HG02610 (cell line): ENCODE data around the gene LIMA1.
"Not testable (repeated sequence)": the region's sequence is repeated elsewhere in the genome, so short reads cannot be mapped to it uniquely, and the experiment has no call there.

Source experiments
- ATAC-seq: cut with Tn5 transposase; IDR thresholded peaks from one replicate; pipeline ENCODE4 v1.9.1; 2021; ENCODE audit warnings: mild to moderate bottlenecking, moderate library complexity; ENCODE audit not compliant: unreplicated experiment

LIMA1 gene

DNA sequence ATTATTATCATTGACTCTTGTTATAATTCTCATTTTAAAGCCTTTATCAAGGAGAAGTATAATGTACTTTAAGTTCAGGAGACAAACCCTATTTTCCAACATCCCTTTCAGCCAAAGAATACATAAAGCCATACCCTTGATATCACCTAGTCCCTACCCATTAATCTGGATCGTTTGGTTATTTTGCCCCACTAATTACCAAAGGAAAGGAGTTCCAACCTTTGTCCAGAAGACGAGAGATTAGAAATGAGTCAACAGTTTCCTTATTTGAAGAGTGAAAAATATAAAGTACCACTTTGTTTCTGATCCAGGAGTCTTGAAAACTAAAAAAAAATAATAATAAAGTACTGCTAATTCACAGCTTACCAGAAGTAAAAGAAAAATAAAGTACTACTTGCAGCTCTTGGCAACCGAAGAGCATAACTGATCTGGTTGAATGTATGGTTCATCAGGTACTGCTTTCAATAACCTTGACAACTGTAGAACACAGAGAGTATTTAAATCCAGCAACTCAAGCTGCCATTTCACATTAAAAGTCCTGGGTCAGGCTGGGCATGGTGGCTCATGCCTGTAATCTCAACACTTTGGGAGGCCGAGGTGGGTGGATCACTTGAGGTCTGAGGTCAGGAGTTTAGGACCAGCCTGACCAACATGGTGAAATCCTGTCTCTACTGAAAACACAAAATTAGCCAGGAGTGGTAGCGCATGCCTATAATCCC is 33.7 kb downstream of the LIMA1 start:
- ATAC-seq = no peak

GRCh38 chr12:50248883-50249282 is 34.4 kb downstream of the LIMA1 start:
- no peak for ATAC-seq

DNA sequence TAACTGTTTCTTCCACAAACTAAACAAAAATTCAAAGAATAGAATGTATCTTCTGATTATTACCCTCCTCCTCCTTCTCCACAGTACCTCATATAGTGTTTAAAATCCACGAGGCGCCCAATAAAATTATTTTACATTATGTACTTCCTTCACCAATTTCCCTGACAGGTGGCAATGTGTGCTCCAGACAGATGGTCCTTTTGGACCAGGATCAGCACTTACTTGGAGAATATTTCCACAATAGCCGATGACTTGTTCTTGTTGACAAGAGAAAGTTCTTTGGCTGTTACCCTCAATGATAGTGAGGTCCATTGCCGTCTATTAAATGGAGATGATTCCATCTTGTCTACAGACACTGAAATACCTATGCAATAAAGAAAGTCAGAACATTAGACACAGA is 34.9 kb downstream of the LIMA1 start:
- ATAC-seq = no peak

DNA sequence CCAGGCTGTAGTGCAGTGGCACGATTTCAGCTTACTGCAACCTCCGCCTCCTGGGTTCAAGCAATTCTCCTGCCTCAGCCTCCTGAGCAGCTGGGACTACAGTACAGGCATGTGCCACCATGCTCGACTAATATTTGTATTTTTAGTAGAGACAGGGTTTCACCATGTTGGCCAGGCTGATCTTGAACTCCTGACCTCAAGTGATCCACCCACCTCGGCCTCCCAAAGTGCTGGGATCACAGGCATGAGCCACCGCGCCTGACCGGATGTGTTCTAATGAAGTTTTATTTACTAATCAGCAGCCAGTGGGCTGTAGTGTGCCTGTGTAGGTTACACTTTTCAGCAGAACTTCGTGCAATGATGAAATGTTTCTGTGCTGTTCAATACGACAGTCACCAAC is 35.7 kb downstream of the LIMA1 start:
- ATAC-seq = not testable (repeated sequence)

GRCh38 chr12:50246873-50247612 is 36.3 kb downstream of the LIMA1 start:
- ATAC-seq = peak; percentile 76

- ATAC-seq = no peak
Measured at GRCh38 chr12:50246197-50246865, 37.0 kb downstream of the LIMA1 start.

- ATAC-seq = no peak
Measured at GRCh38 chr12:50243507-50243906, 39.8 kb downstream of the LIMA1 start.

DNA sequence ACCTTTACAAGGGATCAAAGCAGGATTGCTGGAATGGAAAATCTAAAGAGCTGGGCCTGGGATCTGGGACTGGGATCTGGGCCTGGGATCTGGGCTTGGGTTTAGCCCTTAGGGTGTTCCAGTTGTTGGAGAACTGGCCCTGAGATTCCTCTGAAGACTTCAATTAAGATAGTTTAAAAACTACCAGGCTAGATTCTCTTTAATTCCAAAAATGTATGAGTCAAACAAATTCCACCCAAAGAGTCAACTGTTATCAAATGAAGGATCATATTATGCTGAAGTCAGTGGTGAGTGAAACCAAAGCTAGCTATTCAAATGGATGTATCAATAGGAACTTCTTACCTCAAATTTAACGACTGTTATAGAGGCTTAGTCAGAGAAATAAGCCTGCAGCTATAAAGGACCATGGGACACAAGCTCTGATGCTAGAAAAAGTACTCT is 40.5 kb downstream of the LIMA1 start:
- ATAC-seq = no peak

- no peak for ATAC-seq
Measured at GRCh38 chr12:50241178-50241577, 42.1 kb downstream of the LIMA1 start.

DNA sequence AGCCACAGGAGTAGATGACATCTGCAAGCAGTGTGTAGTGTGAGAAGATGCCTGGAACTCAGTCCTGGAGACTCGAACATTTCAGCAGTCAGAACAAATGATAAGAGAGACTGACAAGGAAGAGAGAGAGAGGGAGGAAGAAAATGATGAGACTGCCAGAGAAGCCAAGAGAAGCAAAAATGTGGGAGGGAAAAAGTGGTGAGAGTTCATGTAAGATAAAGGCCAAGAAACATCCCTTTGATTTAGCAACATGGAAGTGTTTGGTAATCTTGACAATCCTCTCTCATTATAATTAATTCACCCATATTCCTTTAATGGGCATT is 42.6 kb downstream of the LIMA1 start:
- no peak for ATAC-seq

GRCh38 chr12:50240096-50240791 is 43.1 kb downstream of the LIMA1 start:
- no peak for ATAC-seq

DNA sequence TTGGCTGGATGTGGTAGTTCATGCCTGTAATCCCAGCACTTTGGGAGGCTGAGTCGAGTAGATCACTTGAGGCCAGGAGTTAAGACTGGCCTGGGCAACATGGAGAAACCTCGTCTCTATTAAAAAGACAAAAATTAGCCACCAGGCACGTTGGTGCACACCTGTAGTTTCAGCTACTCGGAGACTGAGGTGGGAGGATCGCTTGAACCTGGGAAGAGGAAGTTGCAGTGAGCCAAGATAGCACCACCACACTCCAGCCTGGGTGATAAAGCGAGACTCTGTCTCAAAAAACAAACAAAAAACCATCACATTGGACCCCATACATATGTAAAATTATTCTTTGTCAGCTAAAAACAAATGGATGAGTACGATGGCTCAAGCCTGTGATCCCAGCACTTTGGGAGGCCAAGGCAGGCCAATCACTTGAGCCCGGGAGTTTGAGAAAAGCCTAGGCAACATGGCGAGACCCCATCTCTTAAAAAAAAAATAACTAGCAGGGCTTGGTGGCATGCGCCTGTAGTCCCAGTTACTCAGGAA is 43.9 kb downstream of the LIMA1 start:
- no peak for ATAC-seq

DNA sequence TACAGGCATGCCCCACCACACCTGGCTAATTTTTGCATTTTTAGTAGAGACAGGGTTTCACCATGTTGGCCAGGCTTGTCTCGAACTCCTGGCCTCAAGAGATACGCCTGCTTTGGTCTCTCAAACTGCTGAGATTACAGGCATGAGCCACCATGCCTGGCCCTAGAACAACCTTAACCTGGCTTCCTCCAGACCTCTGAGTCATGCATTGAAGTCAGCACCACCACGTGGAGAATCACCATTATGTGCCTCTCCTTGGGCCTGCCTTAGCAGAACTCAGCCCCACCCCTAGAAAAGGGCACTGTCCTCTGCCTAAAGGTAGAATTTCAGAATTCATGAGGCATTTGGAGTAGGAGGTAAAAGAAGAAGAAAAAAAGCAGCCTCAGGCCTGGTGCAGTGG is 49.0 kb downstream of the LIMA1 start:
- ATAC-seq = no peak

- no peak for ATAC-seq
Measured at GRCh38 chr12:50232771-50233209, 50.5 kb downstream of the LIMA1 start.

DNA sequence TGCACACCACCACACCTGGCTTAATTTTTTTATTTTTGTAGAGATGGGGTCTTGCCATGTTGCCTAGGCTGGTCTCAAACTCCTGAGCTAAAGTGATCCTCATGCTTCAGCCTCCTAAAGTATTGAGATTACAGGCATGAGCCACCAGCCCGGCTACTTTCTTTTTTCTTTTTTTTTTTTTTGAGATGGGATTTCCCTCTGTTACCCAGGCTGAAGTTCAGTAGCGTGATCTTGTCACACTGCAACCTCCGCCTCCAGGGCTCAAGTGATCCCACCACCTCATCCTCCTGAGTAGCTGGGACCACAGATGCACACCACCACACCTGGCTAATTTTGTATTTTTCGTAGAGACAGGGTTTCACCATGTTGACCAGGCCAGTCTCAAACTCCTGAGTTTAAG is 51.1 kb downstream of the LIMA1 start:
- ATAC-seq = no peak

GRCh38 chr12:50231346-50231745 is 52.0 kb downstream of the LIMA1 start:
- ATAC-seq = no peak

GRCh38 chr12:50230217-50230616 is 53.1 kb downstream of the LIMA1 start:
- ATAC-seq = no peak

- no peak for ATAC-seq
Measured at GRCh38 chr12:50224026-50224692, 59.2 kb downstream of the LIMA1 start.

DNA sequence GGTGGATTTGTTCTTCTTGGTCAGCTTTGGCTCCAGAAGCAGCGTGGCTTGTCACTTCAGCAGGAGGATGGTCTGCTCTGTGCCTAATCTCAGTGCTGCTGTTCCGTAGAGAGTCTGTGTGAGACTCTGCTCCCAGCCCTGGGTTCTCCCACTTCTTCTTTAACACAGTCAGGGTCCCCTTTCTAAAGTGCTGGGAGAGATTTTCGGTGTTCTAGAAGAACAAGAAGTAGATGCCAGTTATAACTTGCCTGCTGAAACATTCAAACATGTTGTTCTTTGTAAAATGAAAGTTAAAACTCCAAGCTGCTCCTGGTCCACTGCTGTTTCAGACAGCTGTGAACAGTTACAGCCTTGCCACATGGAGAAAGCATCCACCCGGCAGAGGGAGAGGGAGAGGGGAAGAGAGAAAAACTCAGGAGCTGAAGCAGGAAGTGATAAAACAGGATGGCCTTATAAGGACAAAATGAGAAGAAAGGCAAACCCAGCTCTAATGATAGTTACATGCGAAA is 61.0 kb downstream of the LIMA1 start:
- no peak for ATAC-seq

- ATAC-seq = no peak
Measured at GRCh38 chr12:50221228-50222008, 61.9 kb downstream of the LIMA1 start.
